ENCODE data around the gene ST3GAL2.

ST3GAL2 gene

DNA sequence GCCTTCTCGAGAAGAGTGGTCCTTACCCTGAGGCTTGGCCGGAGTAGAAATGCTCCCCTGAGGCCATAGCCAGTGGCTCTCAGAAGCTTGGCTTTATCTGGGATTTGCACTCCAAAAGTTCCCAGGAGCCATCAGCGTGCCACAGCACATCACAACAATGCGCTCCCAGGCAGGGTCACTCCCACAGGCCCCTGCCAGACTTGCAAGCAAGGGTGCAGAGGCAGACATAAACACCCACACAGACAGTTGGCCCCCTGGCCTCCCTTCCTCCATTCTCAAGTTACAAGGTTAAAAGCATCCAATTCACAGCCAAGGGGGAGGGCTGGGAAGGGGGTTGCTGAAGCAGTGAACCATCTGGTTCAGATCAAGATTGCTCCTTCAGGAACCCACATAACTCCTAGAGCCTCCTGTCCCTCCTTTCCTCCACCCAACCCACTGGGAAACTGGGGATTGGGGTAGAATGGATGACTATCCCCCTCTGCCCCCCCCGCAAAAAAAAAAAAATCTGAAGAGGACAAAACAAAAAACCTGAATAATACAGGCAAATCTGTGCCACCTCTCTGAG is 1.8 kb downstream of the ST3GAL2 start:
- peak overlapping the region; percentile 94 for H3K4me3 ChIP-seq (replicated peaks; ENCODE audit: low read depth, low read length)
- TF ChIP-seq CTCF (IDR thresholded peaks at IDR 0.05; ENCODE audit: low read length, missing control alignments) = no peak
- peak; percentile 95 for DNase-seq (ENCODE audit: low read depth)

GRCh38 chr16:70434484-70435260 is 4.2 kb downstream of the ST3GAL2 start:
- no peak for TF ChIP-seq CTCF (IDR thresholded peaks at IDR 0.05; ENCODE audit: low read length, missing control alignments)
- no peak overlapping the region for H3K4me3 ChIP-seq (replicated peaks; ENCODE audit: low read depth, low read length)
- no peak for DNase-seq (ENCODE audit: low read depth)

DNA sequence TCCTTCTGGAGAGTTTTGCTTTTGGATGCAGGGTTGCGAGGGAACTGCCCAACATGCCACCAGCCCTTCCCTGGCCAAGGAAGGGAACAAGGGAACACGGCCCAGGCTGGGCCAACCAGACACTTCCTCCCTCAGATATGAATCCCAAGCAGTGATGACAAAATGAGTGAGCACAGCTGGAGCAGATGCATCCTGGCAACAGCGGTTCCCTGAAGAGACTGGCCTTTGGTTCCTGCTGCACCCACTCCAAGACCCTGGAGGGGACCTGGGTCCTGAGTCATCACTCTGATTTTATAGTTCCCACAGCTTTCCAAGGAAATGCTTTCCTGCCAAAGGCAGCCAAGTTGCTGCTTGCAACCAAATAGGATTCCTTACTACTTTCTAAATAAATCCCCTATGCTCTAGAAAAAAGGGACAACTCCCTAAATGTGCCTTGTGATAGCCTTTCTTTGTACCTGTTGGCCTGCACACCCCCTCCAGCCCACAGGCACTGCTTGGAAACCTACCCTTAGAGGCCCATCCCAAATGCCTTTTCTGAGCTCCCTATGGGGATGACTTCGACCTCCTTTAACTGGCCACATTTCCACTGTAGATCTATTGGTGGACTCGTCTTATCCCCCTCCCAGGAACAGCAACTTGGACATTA is 5.3 kb downstream of the ST3GAL2 start:
- peak overlapping the region; percentile 2 for H3K4me3 ChIP-seq (replicated peaks; ENCODE audit: low read depth, low read length)
- DNase-seq (ENCODE audit: low read depth) = peak; percentile 92
- TF ChIP-seq CTCF (IDR thresholded peaks at IDR 0.05; ENCODE audit: low read length, missing control alignments) = no peak

GRCh38 chr16:70432723-70433457 is 6.0 kb downstream of the ST3GAL2 start:
- peak overlapping the region; percentile 7 for H3K4me3 ChIP-seq (replicated peaks; ENCODE audit: low read depth, low read length)
- DNase-seq (ENCODE audit: low read depth) = peak; percentile 49
- TF ChIP-seq CTCF (IDR thresholded peaks at IDR 0.05; ENCODE audit: low read length, missing control alignments) = no peak

DNA sequence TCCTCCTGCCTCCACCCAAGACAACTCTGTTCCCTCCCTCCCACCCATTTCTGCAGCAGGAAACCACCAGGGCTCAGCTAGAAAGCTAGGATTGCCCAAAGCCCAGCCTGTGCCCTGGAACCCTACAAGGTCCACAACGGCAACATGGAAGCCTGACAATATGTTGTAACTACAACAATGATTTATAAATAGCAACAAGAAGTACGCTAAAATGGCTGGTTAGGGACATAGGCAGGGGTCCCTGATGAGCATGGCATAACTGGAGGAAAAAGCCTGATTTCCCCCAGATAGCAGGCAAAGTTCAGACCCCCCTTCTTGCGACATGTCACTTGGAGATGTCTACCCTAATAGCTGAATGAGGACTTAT is 6.6 kb downstream of the ST3GAL2 start:
- H3K4me3 ChIP-seq (replicated peaks; ENCODE audit: low read depth, low read length) = peak overlapping the region; percentile 7
- no peak for TF ChIP-seq CTCF (IDR thresholded peaks at IDR 0.05; ENCODE audit: low read length, missing control alignments)
- DNase-seq (ENCODE audit: low read depth) = peak; percentile 49

DNA sequence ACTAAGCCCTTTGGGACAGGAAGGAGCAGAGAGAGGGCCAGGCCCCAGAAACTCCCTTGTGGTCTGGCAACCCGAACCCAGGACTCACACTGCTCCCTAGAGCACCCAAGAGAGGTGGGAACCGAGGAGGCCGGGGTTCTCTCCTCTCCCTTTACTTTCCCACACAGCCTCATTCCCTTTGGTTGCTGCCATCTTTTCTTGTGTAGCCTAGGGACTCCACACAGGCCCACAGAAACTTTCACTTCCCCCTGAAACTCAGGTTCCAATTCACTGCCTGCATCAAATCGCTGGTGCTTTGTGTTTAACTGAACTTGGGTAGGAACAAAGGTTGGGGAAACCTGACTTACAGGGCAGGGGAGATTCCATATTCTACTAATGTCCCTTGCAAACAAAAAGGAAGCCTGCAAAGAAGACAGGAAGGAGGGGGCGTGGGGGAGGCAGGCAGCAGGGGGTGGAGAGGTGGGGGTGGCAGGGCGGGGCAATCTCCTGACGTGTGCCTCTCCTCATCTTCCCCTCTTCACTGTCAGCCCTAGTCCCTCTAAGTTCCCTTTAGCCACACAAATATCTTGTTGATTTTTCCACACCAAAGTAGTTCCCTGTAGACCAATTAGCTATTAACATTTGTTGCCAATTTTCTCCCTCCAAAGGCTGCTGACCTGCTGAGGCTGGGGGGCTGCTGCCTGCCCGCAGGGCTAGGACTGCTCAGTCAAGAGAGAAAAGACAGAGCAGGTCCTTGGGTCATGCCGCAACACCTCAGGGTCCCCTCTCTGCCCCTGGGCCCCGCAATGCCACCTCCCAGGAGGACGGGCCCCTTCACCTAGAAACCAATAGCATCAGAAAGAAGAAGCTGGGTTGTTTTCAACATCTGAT is 8.0 kb downstream of the ST3GAL2 start:
- no peak overlapping the region for H3K4me3 ChIP-seq (replicated peaks; ENCODE audit: low read depth, low read length)
- DNase-seq (ENCODE audit: low read depth) = no peak
- TF ChIP-seq CTCF (IDR thresholded peaks at IDR 0.05; ENCODE audit: low read length, missing control alignments) = no peak

All from fibroblast of pulmonary artery (primary cell).